ENCODE results near the gene C14orf180. TPM values are rescaled to one million over a fixed set of nuclear protein-coding genes. Genes with fewer than 3 reads are reported as not detected.

C14orf180 gene
- total RNA-seq, 4 donors from 2014 or later, result 0.13 to 1.5 (median 0.53) TPM

DNA sequence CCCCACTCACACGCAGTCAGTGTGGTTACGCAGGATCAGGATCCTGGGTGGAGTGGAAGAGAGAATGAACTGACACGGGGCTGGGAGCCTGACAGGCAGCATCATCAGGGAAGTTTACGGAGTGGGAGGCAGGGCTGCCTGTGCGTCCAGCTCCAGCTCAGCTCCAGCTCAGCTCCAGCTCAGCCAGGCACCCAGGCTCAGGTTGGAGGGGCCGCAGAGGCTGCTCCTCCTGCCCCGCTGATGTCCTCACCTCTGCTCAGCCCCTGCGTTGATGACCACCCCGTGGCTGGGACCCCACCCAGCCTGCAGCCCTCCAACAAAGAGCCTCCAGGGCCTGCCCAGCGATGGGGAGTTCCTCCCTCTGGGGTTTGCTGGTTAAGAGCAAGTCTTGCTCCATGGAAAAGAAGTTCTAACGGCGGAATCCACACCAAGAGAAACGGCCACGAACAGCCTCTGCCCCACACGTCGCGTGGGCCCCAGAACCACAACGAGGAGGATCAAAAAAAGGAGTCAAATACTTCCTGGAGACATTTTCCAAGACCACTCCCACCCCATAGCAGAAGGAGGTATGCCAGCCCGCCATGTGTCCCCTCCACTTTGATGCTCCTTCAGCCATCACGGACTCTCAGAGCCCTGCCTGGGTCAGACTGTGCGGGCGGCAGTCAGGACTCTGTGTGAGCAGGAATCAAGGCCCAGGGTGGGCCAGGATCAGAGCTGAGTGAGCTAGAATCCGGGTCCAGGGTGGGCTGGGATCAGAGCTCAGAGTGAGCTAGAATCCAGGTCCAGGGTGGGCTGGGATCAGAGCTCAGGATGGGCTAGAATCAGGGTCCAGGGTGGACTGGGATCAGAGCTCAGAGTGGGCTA is 17.7 kb upstream of the C14orf180 start:
- no peak overlapping the region for H3K27ac ChIP-seq
- H3K4me3 ChIP-seq (replicated peaks in 1 of 3), result no peak overlapping the region
- H3K27me3 ChIP-seq, result no peaks in the 10 kb centered on the region
- no peak for DNase-seq
- TF ChIP-seq, protein P1, sequence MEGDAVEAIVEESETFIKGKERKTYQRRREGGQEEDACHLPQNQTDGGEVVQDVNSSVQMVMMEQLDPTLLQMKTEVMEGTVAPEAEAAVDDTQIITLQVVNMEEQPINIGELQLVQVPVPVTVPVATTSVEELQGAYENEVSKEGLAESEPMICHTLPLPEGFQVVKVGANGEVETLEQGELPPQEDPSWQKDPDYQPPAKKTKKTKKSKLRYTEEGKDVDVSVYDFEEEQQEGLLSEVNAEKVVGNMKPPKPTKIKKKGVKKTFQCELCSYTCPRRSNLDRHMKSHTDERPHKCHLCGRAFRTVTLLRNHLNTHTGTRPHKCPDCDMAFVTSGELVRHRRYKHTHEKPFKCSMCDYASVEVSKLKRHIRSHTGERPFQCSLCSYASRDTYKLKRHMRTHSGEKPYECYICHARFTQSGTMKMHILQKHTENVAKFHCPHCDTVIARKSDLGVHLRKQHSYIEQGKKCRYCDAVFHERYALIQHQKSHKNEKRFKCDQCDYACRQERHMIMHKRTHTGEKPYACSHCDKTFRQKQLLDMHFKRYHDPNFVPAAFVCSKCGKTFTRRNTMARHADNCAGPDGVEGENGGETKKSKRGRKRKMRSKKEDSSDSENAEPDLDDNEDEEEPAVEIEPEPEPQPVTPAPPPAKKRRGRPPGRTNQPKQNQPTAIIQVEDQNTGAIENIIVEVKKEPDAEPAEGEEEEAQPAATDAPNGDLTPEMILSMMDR (IDR thresholded peaks at IDR 0.05), result no peak
- no peak for TF ChIP-seq POLR2A (IDR thresholded peaks at IDR 0.05)
- intact Hi-C loops (cut with DNase I), result loop anchor here (5.0 kb wide), 1 partner anchor 480 kb away; no protein-coding TSS in a partner anchor
- H3K36me3 ChIP-seq, result no peaks in the 10 kb centered on the region
- peaks cover 7 to 50% of the 10 kb centered on the region in 2 donors for H3K4me1 ChIP-seq
- 70 to 76% methylated on average over 17 to 23 of the region's 23 CpGs for WGBS, 2 donors
- H3K9me3 ChIP-seq, result no peaks in the 10 kb centered on the region

DNA sequence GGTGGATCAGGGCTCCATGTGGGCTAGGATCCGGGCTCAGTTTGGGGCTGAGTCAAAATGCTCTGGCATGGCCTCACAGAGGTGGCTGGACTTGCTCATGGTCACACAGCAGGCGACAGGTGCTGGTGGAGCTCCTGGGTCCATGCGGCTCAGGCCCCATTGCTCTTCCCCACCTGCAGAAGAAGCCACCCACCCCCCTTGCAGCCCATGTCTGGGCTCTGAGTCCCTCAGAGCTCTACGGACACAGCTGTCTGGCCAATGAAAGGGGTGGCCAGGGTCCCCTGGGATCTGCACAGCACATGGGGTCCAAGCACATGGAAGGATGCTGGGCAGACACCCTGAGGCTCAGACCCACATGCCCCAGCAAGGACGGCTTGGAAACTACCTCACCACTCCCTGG is 17.0 kb upstream of the C14orf180 start:
- DNase-seq, result no peak
- Histone ChIP-seq H3K27ac (no peak overlapping the region), H3K9me3 (no peaks in the 10 kb centered on the region), H3K4me3 (replicated peaks in 1 of 3) (no peak overlapping the region), H3K4me1 (peaks cover 7 to 50% of the 10 kb centered on the region in 2 donors), H3K36me3 (no peaks in the 10 kb centered on the region), H3K27me3 (no peaks in the 10 kb centered on the region)
- 80 to 92% methylated on average over 1 to 5 of the region's 5 CpGs for WGBS, 2 donors
- intact Hi-C loops (cut with DNase I), result loop anchor here (5.0 kb wide), 1 partner anchor 480 kb away; no protein-coding TSS in a partner anchor
- TF ChIP-seq POLR2A (IDR thresholded peaks at IDR 0.05), result no peak
- TF ChIP-seq, protein P1 (IDR thresholded peaks at IDR 0.05), result no peak

DNA sequence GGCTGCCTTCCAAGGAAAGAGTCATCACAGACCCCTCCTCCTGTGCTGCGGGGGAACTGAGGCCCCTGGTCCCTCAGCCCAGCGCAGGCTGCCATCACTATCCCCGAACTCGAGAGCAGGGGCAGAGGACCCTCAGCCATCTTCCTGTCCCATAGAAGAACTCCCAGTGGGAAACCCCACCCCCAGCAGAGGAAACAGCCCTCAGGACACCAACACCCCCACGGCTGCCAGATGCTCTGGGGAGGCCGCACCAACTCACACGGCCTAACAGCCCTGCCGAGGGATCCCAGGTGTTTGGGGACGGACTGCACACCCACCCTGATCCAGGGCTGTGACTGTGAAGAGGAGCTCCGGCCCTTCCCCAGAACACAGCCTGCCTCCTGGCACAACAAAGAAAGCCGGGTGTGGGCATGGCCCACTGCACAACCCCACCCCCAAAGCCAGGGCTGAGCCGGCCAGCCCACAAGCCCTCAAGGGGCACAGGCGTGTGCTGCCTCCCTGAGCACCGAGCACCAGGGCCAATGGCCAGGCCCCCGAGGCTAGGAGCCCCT is 16.3 kb upstream of the C14orf180 start:
- Histone ChIP-seq H3K4me1 (peaks cover 7 to 50% of the 10 kb centered on the region in 2 donors), H3K27me3 (no peaks in the 10 kb centered on the region), H3K36me3 (no peaks in the 10 kb centered on the region), H3K27ac (no peak overlapping the region), H3K9me3 (no peaks in the 10 kb centered on the region), H3K4me3 (replicated peaks in 1 of 3) (no peak overlapping the region)
- intact Hi-C loops (cut with DNase I), result loop anchor here (5.0 kb wide), 1 partner anchor 481 kb away; no protein-coding TSS in a partner anchor
- 50 to 84% methylated on average over 1 to 5 of the region's 15 CpGs for WGBS, 2 donors
- DNase-seq, result peak; percentile 52 to 56
- TF ChIP-seq, protein P1 (IDR thresholded peaks at IDR 0.05), result no peak

DNA sequence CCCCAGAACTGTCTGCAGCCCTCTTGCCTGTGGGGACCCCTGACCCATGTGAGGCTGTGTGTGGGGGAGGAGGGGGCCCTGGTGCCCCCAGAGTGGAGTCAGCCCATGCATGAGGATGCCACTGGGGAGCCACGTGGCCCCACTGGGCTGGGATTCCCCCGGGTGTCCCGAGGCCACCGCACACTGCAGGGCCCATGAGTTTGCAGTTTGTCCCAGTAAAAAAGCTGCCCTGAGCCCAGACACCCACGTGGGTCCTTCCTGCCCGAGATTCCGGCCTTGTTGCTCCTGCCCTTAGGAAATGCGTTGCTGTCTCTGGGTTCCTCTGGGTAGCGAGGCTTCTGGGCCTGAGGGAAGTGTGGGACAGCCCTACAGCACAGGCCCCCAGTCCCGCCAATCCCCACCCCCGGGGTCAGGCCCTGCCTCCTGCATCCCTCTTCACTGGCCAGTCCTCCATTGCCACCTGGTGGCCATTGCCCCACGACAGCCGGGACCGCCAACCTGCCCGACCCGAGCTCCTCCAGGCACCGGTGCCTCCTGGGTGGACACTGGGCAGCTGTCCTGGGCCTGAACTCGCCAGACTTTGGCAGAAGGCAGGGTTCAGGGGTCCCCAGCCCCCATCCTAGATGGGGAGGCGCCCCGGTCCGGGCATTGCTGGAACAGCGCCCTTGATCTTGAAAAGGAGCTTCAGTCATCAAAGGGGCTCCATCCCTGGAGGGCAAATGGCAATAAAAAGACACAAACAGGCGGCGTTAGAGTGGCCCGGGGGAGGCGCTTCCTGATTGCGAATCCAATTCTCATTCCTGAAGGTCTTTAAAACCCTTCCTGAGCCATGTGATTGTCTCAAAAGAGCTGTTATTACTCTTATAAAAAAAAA is 15.6 kb upstream of the C14orf180 start:
- TF ChIP-seq POLR2A (IDR thresholded peaks at IDR 0.05), result no peak
- TF ChIP-seq, protein P1 (IDR thresholded peaks at IDR 0.05), result peak; percentile 70 to 88 (median 82)
- Histone ChIP-seq H3K27ac (no peak overlapping the region), H3K4me1 (peaks cover 7 to 50% of the 10 kb centered on the region in 2 donors), H3K36me3 (no peaks in the 10 kb centered on the region), H3K4me3 (replicated peaks in 1 of 3) (no peak overlapping the region), H3K27me3 (no peaks in the 10 kb centered on the region), H3K9me3 (no peaks in the 10 kb centered on the region)
- intact Hi-C loops (cut with DNase I), result loop anchor here (2.0 to 5.0 kb wide), 2 partner anchors 427 to 482 kb away; no protein-coding TSS in a partner anchor
- peak; percentile 73 to 77 for DNase-seq
- WGBS, 2 donors, result 3 to 6% methylated on average over 20 to 22 of the region's 27 CpGs
